ENCODE results near the gene FGFBP1. TPM values are rescaled to one million over a fixed set of nuclear protein-coding genes. Genes with fewer than 3 reads are reported as not detected.

Gene FGFBP1
- total and polyA plus RNA-seq, 3 donors from 2014 or later = 1.1 TPM; not detected in 2

- intact Hi-C loops (cut with DNase I; ENCODE audit: low total_unique reads) = no loop called here
- no peak for DNase-seq
- H3K4me3 ChIP-seq = no peak overlapping the region
- no peaks in the 10 kb centered on the region for H3K36me3 ChIP-seq (ENCODE audit: low read depth, missing control alignments)
- no peaks in the 10 kb centered on the region for H3K9me3 ChIP-seq
- no peak overlapping the region for H3K27ac ChIP-seq
- 70 to 81% methylated on average over 6 to 7 of the region's 7 CpGs for WGBS, 2 donors
- no peaks in the 10 kb centered on the region for H3K27me3 ChIP-seq
- no peak for TF ChIP-seq CTCF (IDR thresholded peaks at IDR 0.05)
- TF ChIP-seq POLR2A (IDR thresholded peaks at IDR 0.05) = no peak
- H3K4me1 ChIP-seq = no peaks in the 10 kb centered on the region
Measured at GRCh38 chr4:15976456-15977447, 38.2 kb upstream of the FGFBP1 start.

- H3K27me3 ChIP-seq = no peaks in the 10 kb centered on the region
- intact Hi-C loops (cut with DNase I; ENCODE audit: low total_unique reads) = no loop called here
- no peaks in the 10 kb centered on the region for H3K4me1 ChIP-seq
- H3K27ac ChIP-seq = no peak overlapping the region
- H3K9me3 ChIP-seq = no peaks in the 10 kb centered on the region
- TF ChIP-seq POLR2A (IDR thresholded peaks at IDR 0.05) (no peak), CTCF (IDR thresholded peaks at IDR 0.05) (no peak)
- WGBS, 2 donors = 90 to 92% methylated on average over 9 of the region's 9 CpGs
- no peaks in the 10 kb centered on the region for H3K36me3 ChIP-seq (ENCODE audit: low read depth, missing control alignments)
- DNase-seq = no peak
- H3K4me3 ChIP-seq = no peak overlapping the region
Measured at GRCh38 chr4:15971068-15971801, 32.7 kb upstream of the FGFBP1 start.

- intact Hi-C loops (cut with DNase I; ENCODE audit: low total_unique reads) = no loop called here
- Histone ChIP-seq H3K36me3 (ENCODE audit: low read depth, missing control alignments) (no peaks in the 10 kb centered on the region), H3K4me1 (no peaks in the 10 kb centered on the region), H3K9me3 (no peaks in the 10 kb centered on the region), H3K4me3 (no peak overlapping the region), H3K27ac (no peak overlapping the region), H3K27me3 (no peaks in the 10 kb centered on the region)
- WGBS, 2 donors = 87 to 94% methylated on average over 10 to 11 of the region's 11 CpGs
- DNase-seq = no peak
- no peak for TF ChIP-seq CTCF (IDR thresholded peaks at IDR 0.05)
- TF ChIP-seq POLR2A (IDR thresholded peaks at IDR 0.05) = no peak
Measured at GRCh38 chr4:15968551-15969300, 30.2 kb upstream of the FGFBP1 start.

GRCh38 chr4:15965325-15965724, 26.8 kb upstream of the FGFBP1 start:
- no peak for DNase-seq
- Histone ChIP-seq H3K27me3 (no peaks in the 10 kb centered on the region), H3K27ac (no peak overlapping the region), H3K36me3 (ENCODE audit: low read depth, missing control alignments) (no peaks in the 10 kb centered on the region), H3K4me1 (peaks cover 4% of the 10 kb centered on the region), H3K4me3 (no peak overlapping the region), H3K9me3 (no peaks in the 10 kb centered on the region)
- TF ChIP-seq POLR2A (IDR thresholded peaks at IDR 0.05) (no peak), CTCF (IDR thresholded peaks at IDR 0.05) (no peak)
- 85 to 94% methylated on average over 5 of the region's 5 CpGs for WGBS, 2 donors
- intact Hi-C loops (cut with DNase I; ENCODE audit: low total_unique reads) = no loop called here
